ENCODE data around the gene RELN. TPM values are rescaled to one million over a fixed set of nuclear protein-coding genes. Genes with fewer than 3 reads are reported as not detected.

Gene RELN
- total RNA-seq, 1 experiment from 2014 or later: 0.20 TPM

GRCh38 chr7:103772171-103772773 lies 217.2 kb downstream of the RELN start (continued):
- no peak for TF ChIP-seq CBX3 (IDR thresholded peaks at IDR 0.05; ENCODE audit: low read depth)
- no peak for TF ChIP-seq SP1 (IDR thresholded peaks at IDR 0.05; ENCODE audit: low read depth)

- Histone ChIP-seq H3K27me3 (ENCODE audit: insufficient read depth, low read length) (peaks cover 40% of the 10 kb centered on the region), H4K20me1 (ENCODE audit: insufficient read depth) (no peaks in the 10 kb centered on the region), H3K9me2 (ENCODE audit: insufficient read depth) (no peaks in the 10 kb centered on the region), H3K4me1 (ENCODE audit: control insufficient read depth in 1 of 2, insufficient read depth in 2 of 2, low read length in 2 of 2) (no peaks in the 10 kb centered on the region), H3K9ac (ENCODE audit: low read length) (no peak overlapping the region), H2AFZ (ENCODE audit: low read depth, low read length, poor library complexity, severe bottlenecking) (no peak overlapping the region), H3K9me3 (ENCODE audit: control insufficient read depth in 1 of 2, insufficient read depth in 1 of 2, low read depth in 1 of 2, low read length in 2 of 2) (no peaks in the 10 kb centered on the region), H3K4me3 (replicated peaks in 1 of 2; ENCODE audit: low read depth in 1 of 2, low read length in 2 of 2) (no peak overlapping the region), H3K4me2 (ENCODE audit: low read length) (no peak overlapping the region), H3K36me3 (ENCODE audit: control insufficient read depth in 1 of 2, insufficient read depth in 2 of 2, low read length in 2 of 2) (no peaks in the 10 kb centered on the region), H3K79me2 (ENCODE audit: insufficient read depth, low read length) (no peaks in the 10 kb centered on the region), H3K27ac (ENCODE audit: low read depth, low read length) (no peak overlapping the region)
- no TSS peak for BruUV-seq (replicated peaks)
- ChIA-PET CTCF (no interaction called here), POLR2A (no interaction called here), RAD21 (ENCODE audit: low non-redundant PET in 1 of 2, low total read pairs in 2 of 2, uncharacterized antibody in 2 of 2, unreplicated experiment in 2 of 2) (no interaction called here)
- intact Hi-C loops (cut with micrococcal nuclease): no loop called here
- DNase-seq (ENCODE audit: low read depth, low spot score) (no peak), ATAC-seq (no peak)
- TF ChIP-seq JUND (IDR thresholded peaks at IDR 0.05): no peak
- no peak for TF ChIP-seq SP1 (IDR thresholded peaks at IDR 0.05; ENCODE audit: low read depth)
- no peak for TF ChIP-seq YY1 (IDR thresholded peaks at IDR 0.05; ENCODE audit: extremely low read depth, insufficient replicate concordance, low read depth, low read length)
- TF ChIP-seq REST (IDR thresholded peaks at IDR 0.05; ENCODE audit: low read depth): no peak
- TF ChIP-seq EZH2 (IDR thresholded peaks at IDR 0.05): no peak
- TF ChIP-seq SRF (IDR thresholded peaks at IDR 0.05; ENCODE audit: low read depth): no peak
- no peak for TF ChIP-seq EGR1 (IDR thresholded peaks at IDR 0.05; ENCODE audit: low read depth)
- no peak for TF ChIP-seq POLR2A (IDR thresholded peaks at IDR 0.05; ENCODE audit: borderline replicate concordance, extremely low read depth, insufficient read depth, insufficient read length)
- no peak for TF ChIP-seq ZNF274 (IDR thresholded peaks at IDR 0.05; ENCODE audit: low read depth, low read length)
- TF ChIP-seq MAX (IDR thresholded peaks at IDR 0.05): no peak
- no peak for TF ChIP-seq TCF7L2 (IDR thresholded peaks at IDR 0.05; ENCODE audit: borderline replicate concordance, extremely low read depth, insufficient read depth, insufficient read length)
- no peak for TF ChIP-seq ZBTB33 (IDR thresholded peaks at IDR 0.05; ENCODE audit: extremely low read depth, insufficient replicate concordance, low read length)
- TF ChIP-seq ATF3 (IDR thresholded peaks at IDR 0.05): no peak
- no peak for TF ChIP-seq ZFX (IDR thresholded peaks at IDR 0.05)
- TF ChIP-seq SIN3A (IDR thresholded peaks at IDR 0.05; ENCODE audit: low read depth): no peak
- no peak for TF ChIP-seq FOSL1 (IDR thresholded peaks at IDR 0.05; ENCODE audit: low read depth)
- no peak for TF ChIP-seq RAD21 (IDR thresholded peaks at IDR 0.05; ENCODE audit: low read depth)
- TF ChIP-seq CBX3 (IDR thresholded peaks at IDR 0.05; ENCODE audit: low read depth): no peak
These were observed 218.2 kb downstream of the RELN start for GRCh38 chr7:103771294-103771693.

Data from HCT116 (cell line).